NCI-H526 treated with DMSO at 0.1 percent for 48 hours (cell line): ENCODE measurements around the gene CD81.
"Not testable (repeated sequence)": the region's sequence is repeated elsewhere in the genome, so short reads cannot be mapped to it uniquely, and the experiment has no call there.

Experiments
- DNase-seq: peaks from one replicate; lab custom pipeline; 2025; lab: John Stamatoyannopoulos, UW

The CD81 gene

GRCh38 chr11:2376751-2377451, at the start of gene CD81:
Gene CD81 (plus strand): TSS chr11:2377310. CDS start chr11:2377550, 240 bp downstream.
- no peak for DNase-seq

- no peak for DNase-seq
These were observed 49.1 kb upstream of the CD81 start for GRCh38 chr11:2328021-2328420.

GRCh38 chr11:2328656-2329354, 48.3 kb upstream of the CD81 start:
- no peak for DNase-seq

GRCh38 chr11:2329551-2329950, 47.6 kb upstream of the CD81 start:
- DNase-seq = no peak

GRCh38 chr11:2330696-2331095, 46.4 kb upstream of the CD81 start:
- DNase-seq = no peak

- no peak for DNase-seq
These were observed 45.7 kb upstream of the CD81 start for GRCh38 chr11:2331404-2331803.

- not testable (repeated sequence) for DNase-seq
These were observed 44.5 kb upstream of the CD81 start for GRCh38 chr11:2332569-2332968.

- not testable (repeated sequence) for DNase-seq
These were observed 43.5 kb upstream of the CD81 start for GRCh38 chr11:2333486-2334205.

- not testable (repeated sequence) for DNase-seq
These were observed 41.8 kb upstream of the CD81 start for GRCh38 chr11:2335286-2335685.

- DNase-seq = not testable (repeated sequence)
These were observed 38.4 kb upstream of the CD81 start for GRCh38 chr11:2338760-2339159.

- no peak for DNase-seq
These were observed 34.6 kb upstream of the CD81 start for GRCh38 chr11:2342557-2342956.

- no peak for DNase-seq
These were observed 34.1 kb upstream of the CD81 start for GRCh38 chr11:2342981-2343380.

GRCh38 chr11:2343502-2343901, 33.6 kb upstream of the CD81 start:
- DNase-seq = no peak

GRCh38 chr11:2345050-2345449, 32.1 kb upstream of the CD81 start:
- DNase-seq = no peak

- no peak for DNase-seq
These were observed 31.1 kb upstream of the CD81 start for GRCh38 chr11:2346014-2346413.

- DNase-seq = no peak
These were observed 30.4 kb upstream of the CD81 start for GRCh38 chr11:2346586-2347307.

GRCh38 chr11:2347308-2347830, 29.7 kb upstream of the CD81 start:
- no peak for DNase-seq

- no peak for DNase-seq
These were observed 28.1 kb upstream of the CD81 start for GRCh38 chr11:2348986-2349385.

GRCh38 chr11:2351701-2352100, 25.4 kb upstream of the CD81 start:
- no peak for DNase-seq

GRCh38 chr11:2352420-2352819, 24.7 kb upstream of the CD81 start:
- DNase-seq = no peak

- no peak for DNase-seq
These were observed 22.0 kb upstream of the CD81 start for GRCh38 chr11:2355000-2355644.

GRCh38 chr11:2357246-2357645, 19.9 kb upstream of the CD81 start:
- no peak for DNase-seq
